K562 (cell line): ENCODE results near the gene SLC16A12. TPM values are rescaled to one million over a fixed set of nuclear protein-coding genes. Genes with fewer than 3 reads are reported as not detected.

Experiments
- BCLAF1 ChIP-seq, 2 experiments: fragments of 450-650 bp in 1 of 2; IDR thresholded peaks; 2 replicates each; pipeline ENCODE4 v1.6.1; 2011 to 2017; ENCODE audit warnings: low read depth in 2 of 2, antibody characterized with exemption in 1 of 2, borderline replicate concordance in 1 of 2, low read length in 1 of 2, mild to moderate bottlenecking in 1 of 2, mixed read lengths in 1 of 2; ENCODE audit not compliant: control insufficient read depth in 1 of 2
- HOXB6 ChIP-seq: fragments of 250-450 bp; sonication (Bioruptor Pico); IDR thresholded peaks from 2 replicates; pipeline ENCODE4 v1.5.1; 2022; ENCODE audit warnings: mild to moderate bottlenecking, borderline replicate concordance
- MLLT1 ChIP-seq, 2 experiments: fragments of 450-650 bp; IDR thresholded peaks; 2 replicates each; pipeline ENCODE4 v1.6.1; 2016
- PYGO2 ChIP-seq: fragments of 450-650 bp; IDR thresholded peaks from 2 replicates; pipeline ENCODE4 v1.6.1; 2016; ENCODE audit warnings: mild to moderate bottlenecking, missing genetic modification characterization, moderate library complexity, missing compliant biosample characterization
- SRSF3 ChIP-seq: fragments of 200-400 bp; formaldehyde crosslinking; IDR thresholded peaks from 2 replicates; pipeline ENCODE4 v1.6.1; 2016; ENCODE audit warnings: mild to moderate bottlenecking, low read length, moderate library complexity; ENCODE audit not compliant: insufficient read depth
- ZBTB26 ChIP-seq: fragments of 450-650 bp; formaldehyde crosslinking; IDR thresholded peaks from 2 replicates; pipeline ENCODE4 v1.4.0; 2022; ENCODE audit warnings: missing genetic modification characterization
- ZNF23 ChIP-seq: fragments of 250-450 bp; sonication (Bioruptor Pico); IDR thresholded peaks from 2 replicates; pipeline ENCODE4 v1.4.0; 2020; ENCODE audit warnings: mild to moderate bottlenecking
- polyA plus RNA-seq, 8 experiments: library from polyadenylated mRNA; depleted of rRNA in 4 of 8; stranded (reverse) in 5 of 8; unstranded in 3 of 8; fragments of >200 nt; fragmentation: Nextera tagmentation in 2 of 8; fragmentation: Illumina TruSeq in 1 of 8; extraction: Ambion mirVana in 2 of 8; extraction: Trizol in 1 of 8; gene quantifications; 2 replicates each; pipeline versions ENCODE4 v1.2.1 to v1.2.3, GENCODE V29; 2011 to 2014; ENCODE audit warnings: inconsistent platforms in 1 of 8, missing spikeins in 1 of 8
- total RNA-seq, 7 experiments: library from RNA; depleted of rRNA in 6 of 7; stranded (reverse); fragments of >200 nt in 6 of 7; fragmentation: Illumina TruSeq in 2 of 7; extraction: Trizol in 2 of 7; gene quantifications; 2 replicates each; pipeline versions ENCODE4 v1.2.1 to v1.2.3, GENCODE V29; 2011 to 2021; ENCODE audit warnings: low replicate concordance in 1 of 7

Gene SLC16A12
- total and polyA plus RNA-seq, 9 of the 15 experiments (the other 6 are each of a cell fraction or from before 2014, with no cell fraction given): not detected

GRCh38 chr10:89398003-89398749 is 137.2 kb downstream of the SLC16A12 start (continued):
- TF ChIP-seq BCLAF1 (IDR thresholded peaks at IDR 0.05; ENCODE audit: borderline replicate concordance in 1 of 2, control insufficient read depth in 1 of 2, low read depth in 2 of 2, low read length in 1 of 2) (no peak), SRSF3 (no peak), MLLT1 (IDR thresholded peaks at IDR 0.05) (no peak), PYGO2 (tag) (no peak), HOXB6 (CRISPR knock-in tag) (no peak), ZBTB26 (CRISPR knock-in tag) (no peak), ZNF23 (no peak)
